ENCODE data around the gene TSC22D3.

- TF ChIP-seq POLR2AphosphoS5 (IDR thresholded peaks at IDR 0.05; ENCODE audit: low read depth, low read length), result no peak
- TF ChIP-seq POLR2A (IDR thresholded peaks at IDR 0.05; ENCODE audit: low read depth, low read length), result no peak
- no peak for TF ChIP-seq TAF1 (IDR thresholded peaks at IDR 0.05; ENCODE audit: borderline replicate concordance, low read depth, low read length)
Measured at GRCh38 chrX:107711521-107712181, 63.9 kb downstream of the TSC22D3 start.
